ENCODE data around the gene TIMP3. TPM values are rescaled to one million over a fixed set of nuclear protein-coding genes. Genes with fewer than 3 reads are reported as not detected.

TIMP3 gene
- total and polyA plus RNA-seq, 2 of the 4 experiments (the other 2 are of a cell fraction), result 98.8 to 179 TPM

DNA sequence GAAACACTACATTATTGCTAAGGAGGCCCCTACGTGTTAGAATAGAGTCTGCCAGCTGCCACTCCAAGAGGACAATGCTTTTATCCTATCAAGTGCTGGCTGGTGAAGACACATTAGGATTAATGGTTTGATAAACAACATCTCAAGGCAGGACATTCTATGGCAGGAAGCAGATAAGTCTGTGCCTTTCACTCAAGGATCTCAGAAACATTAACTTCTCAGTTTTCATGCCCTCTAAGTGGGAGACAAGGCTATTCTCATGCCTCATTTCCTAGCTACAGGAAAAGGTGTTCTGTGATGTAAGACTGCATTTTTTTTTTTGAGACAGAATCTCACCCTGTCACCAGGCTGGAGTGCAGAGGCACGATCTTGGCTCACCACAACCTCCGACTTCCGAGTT, 23.5 kb upstream of the TIMP3 start:
- no peaks in the 10 kb centered on the region for H3K9me1 ChIP-seq (ENCODE audit: insufficient read depth, low read length)
- H3K4me2 ChIP-seq (ENCODE audit: low read depth, low read length), result no peak overlapping the region
- BruUV-seq (replicated peaks), result no TSS peak
- intact Hi-C loops (cut with micrococcal nuclease), result no loop called here
- TF ChIP-seq MXI1 (IDR thresholded peaks at IDR 0.05; ENCODE audit: borderline replicate concordance, low read depth, low read length), result no peak
- TF ChIP-seq RCOR1 (IDR thresholded peaks at IDR 0.05; ENCODE audit: insufficient replicate concordance, low read length), result no peak
- TF ChIP-seq MAZ (IDR thresholded peaks at IDR 0.05; ENCODE audit: borderline replicate concordance, low read depth, low read length), result no peak
- WGBS, 2 experiments (ENCODE audit: extremely low coverage in 2 of 2, insufficient read length in 1 of 2), result no CpG with 5 or more reads among the region's 4 CpGs
- no peaks in the 10 kb centered on the region for H3K27me3 ChIP-seq (ENCODE audit: control insufficient read depth, insufficient read depth, low read length)
- H2BK5ac ChIP-seq (ENCODE audit: low read depth, low read length, poor library complexity, severe bottlenecking), result no peak overlapping the region
- H3K9me3 ChIP-seq (ENCODE audit: control insufficient read depth, insufficient read depth, low read length), result peaks cover 5% of the 10 kb centered on the region
- H3K4me1 ChIP-seq (ENCODE audit: control insufficient read depth, insufficient read depth, low read length), result peaks cover 9% of the 10 kb centered on the region; the same call in 1 of the 2 replicates
- H3K14ac ChIP-seq (replicated peaks; ENCODE audit: low read depth, low read length), result no peak overlapping the region
- no peak overlapping the region for H2BK20ac ChIP-seq (ENCODE audit: low read depth, low read length)
- DNase-seq (no peak), ATAC-seq (ENCODE audit: low read depth) (no peak)
- peak overlapping the region; percentile 69; the same call in 1 of the 2 replicates for H2AK5ac ChIP-seq (ENCODE audit: low read depth, low read length)
- no peak overlapping the region for H4K91ac ChIP-seq (ENCODE audit: insufficient read depth, low read depth, low read length)
- no peak overlapping the region for H3K23ac ChIP-seq (ENCODE audit: low read depth, low read length)
- H3K79me1 ChIP-seq (ENCODE audit: low read depth in 1 of 2, low read length in 2 of 2), result no peaks in the 10 kb centered on the region
- in situ Hi-C loops (cut with MboI; ENCODE audit: low sequenced_read_pairs), result no loop called here
- no peak overlapping the region for H3K18ac ChIP-seq (ENCODE audit: low read depth, low read length)
- H3K4me3 ChIP-seq (ENCODE audit: insufficient read depth, low read depth, low read length), result no peak overlapping the region
- CTCF ChIA-PET, result interaction anchor here (1.6 kb wide), 1 partner anchor 19 kb away, joined by 7 read pairs; no protein-coding TSS in a partner anchor
- H3K36me3 ChIP-seq (ENCODE audit: control insufficient read depth, insufficient read depth, low read length), result no peaks in the 10 kb centered on the region
- no peak overlapping the region for H2AK9ac ChIP-seq (replicated peaks; ENCODE audit: low read depth, low read length, poor library complexity)
- POLR2A ChIA-PET (ENCODE audit: unreplicated experiment), result no interaction called here
- H4K5ac ChIP-seq (ENCODE audit: low read depth, low read length), result no peak overlapping the region
- H3K27ac ChIP-seq (ENCODE audit: insufficient read depth, low read length), result no peak overlapping the region
- no peak overlapping the region for H3K56ac ChIP-seq (ENCODE audit: extremely low read depth, insufficient read depth, low read length)
- H4K20me1 ChIP-seq (ENCODE audit: insufficient read depth, low read length), result no peaks in the 10 kb centered on the region
- dilution Hi-C loops (cut with HindIII; ENCODE audit: low sequenced_read_pairs, unreplicated experiment), result no loop called here
- no peak overlapping the region for H3K9ac ChIP-seq (ENCODE audit: low read depth, low read length)
- H2BK120ac ChIP-seq (ENCODE audit: low read depth, low read length), result no peak overlapping the region
- no peak overlapping the region for H3K4ac ChIP-seq (ENCODE audit: low read depth, low read length)
- no peak overlapping the region for H4K8ac ChIP-seq (ENCODE audit: low read depth in 2 of 2, low read length in 2 of 2)
- H2AFZ ChIP-seq (replicated peaks; ENCODE audit: low read length, poor library complexity), result no peak overlapping the region
- H2BK15ac ChIP-seq (ENCODE audit: low read depth, low read length), result 0 out of 3 replicates have a peak overlapping the region, but pooled peaks have one; percentile 18

Measured in IMR-90 (cell line).